GM19023 (cell line): ENCODE data around the gene NDST4.

ENCODE experiments used
- ATAC-seq: cut with Tn5 transposase; IDR thresholded peaks from one replicate; pipeline ENCODE4 v1.9.1; 2021; ENCODE audit warnings: mild to moderate bottlenecking, moderate library complexity; ENCODE audit not compliant: unreplicated experiment

The NDST4 gene

DNA sequence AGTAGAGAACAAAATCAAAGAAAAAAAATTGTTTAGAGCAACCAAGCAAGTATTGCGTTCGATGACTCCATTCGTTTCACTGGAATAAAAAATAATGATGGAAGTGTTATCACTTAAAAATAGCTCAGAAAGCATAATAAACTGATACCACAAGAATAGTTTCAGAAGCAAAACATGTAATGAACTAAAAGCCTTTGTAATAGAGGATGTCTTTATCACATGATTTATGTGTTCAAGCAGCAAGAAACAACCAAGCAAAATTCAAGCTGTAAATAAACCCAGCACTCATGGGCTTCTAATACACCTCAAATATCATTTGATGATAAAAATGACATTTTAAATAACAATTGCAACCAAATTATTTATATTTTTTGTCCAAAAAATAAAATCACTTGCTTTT, 192.2 kb downstream of the NDST4 start:
- ATAC-seq, result no peak

DNA sequence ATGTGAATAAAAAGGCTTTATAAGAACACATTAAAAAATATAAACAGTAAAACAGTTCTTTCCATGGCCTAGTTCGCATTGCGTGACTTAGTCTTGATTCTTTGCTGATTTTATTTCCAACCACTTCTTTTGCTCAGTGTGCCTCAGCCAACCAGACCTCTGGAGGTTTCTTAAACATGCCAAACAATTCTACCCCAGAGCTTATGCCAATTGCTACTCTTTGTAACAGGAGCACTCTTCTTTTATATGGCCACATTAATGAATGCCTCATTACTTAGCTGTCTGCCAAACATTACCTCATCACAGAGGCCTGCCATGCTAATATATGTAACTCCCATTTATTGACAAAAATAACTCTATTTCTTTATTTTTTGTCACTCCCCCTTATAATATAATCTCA, 202.3 kb downstream of the NDST4 start:
- ATAC-seq, result no peak

DNA sequence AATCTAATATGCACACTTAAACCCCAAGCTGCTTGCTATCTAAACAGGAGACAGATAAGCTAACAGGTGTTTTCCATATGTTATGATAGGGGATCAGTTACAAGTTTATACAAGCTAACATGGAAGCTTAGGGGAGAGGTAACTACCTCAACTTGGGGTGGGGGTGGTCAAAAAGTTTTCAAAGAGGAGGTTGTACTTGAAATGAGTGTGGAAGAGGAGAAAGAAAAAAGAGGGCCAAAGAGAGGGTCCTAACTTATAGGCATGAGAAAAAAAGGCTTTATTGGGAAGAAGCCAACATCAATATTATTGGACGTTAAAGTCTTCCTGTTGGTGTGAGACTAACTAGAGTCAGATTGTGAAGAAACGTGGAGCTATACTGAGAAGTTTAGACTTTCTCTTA, 205.9 kb downstream of the NDST4 start:
- no peak for ATAC-seq

DNA sequence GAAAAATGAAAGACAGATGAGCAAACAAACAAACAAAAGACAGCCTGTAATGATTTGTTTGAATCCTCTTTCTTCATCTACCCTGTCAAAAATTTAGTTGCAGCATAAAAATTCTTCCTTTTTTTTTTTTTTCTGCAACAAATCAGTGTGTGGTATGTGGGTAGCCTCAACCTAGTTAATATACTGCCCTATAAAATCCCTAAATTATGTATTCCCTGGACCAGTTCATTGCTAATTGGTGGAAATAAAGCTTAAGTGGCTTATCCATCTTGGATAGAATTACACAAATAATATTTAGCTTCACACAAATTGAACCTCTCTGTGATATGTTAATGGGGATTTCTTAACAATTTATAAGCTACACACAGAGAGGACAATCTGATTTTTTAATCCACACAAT, 208.4 kb downstream of the NDST4 start:
- ATAC-seq, result no peak

DNA sequence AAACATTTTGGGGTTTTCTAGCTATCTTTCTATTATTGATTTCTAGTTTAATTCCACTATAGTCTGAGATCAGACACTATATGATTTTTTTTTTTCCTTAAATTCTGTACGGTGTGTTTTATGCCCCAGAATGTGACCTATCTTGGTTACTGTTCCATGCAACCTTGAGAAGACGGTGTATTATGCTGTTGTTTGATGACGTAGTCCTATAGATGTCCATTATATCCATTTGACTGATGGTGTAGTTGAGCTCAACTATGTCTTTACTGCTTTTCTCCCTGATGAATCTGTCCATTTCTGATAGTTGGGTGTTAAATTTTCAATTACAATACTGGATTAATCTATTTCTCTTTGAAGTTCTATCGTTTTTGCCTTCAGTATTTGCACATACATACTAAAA, 212.5 kb downstream of the NDST4 start:
- no peak for ATAC-seq

DNA sequence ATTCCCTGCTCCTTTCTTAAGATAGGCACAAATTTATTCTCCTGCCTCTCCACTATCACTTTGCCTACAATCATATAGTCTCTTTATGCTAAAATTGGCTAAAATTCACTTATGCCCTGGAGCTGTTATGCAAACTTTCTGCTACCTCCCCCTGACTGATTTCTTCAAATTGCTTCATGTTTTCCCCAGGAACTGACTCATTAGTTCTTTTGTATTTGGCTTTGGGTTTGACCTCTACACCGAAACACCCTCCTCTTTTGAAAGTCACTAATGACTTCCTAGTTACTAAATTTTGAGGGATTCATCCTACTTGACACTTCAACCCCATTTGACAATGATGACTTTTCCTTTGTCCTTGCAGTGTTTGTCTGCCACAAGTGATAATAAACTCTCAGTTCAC, 222.6 kb downstream of the NDST4 start:
- no peak for ATAC-seq

DNA sequence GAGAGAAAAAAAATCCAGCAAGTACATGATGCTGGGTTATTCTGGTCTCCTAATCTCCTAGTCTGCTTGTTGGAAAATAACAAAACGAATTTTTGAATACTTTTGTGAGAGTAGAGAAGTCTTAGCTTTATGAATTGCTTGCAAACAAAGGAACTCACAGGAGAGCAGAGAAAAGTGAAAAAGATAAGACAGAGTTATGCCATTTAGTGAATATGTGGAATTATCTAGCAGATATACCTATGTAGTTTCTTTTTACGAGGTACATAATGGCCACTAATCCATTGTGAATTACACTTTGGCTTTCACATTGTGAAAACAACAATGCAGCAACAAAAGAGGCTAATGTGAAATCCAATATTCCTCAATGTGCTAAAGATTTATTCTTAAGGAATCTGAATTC, 226.7 kb downstream of the NDST4 start:
- no peak for ATAC-seq

DNA sequence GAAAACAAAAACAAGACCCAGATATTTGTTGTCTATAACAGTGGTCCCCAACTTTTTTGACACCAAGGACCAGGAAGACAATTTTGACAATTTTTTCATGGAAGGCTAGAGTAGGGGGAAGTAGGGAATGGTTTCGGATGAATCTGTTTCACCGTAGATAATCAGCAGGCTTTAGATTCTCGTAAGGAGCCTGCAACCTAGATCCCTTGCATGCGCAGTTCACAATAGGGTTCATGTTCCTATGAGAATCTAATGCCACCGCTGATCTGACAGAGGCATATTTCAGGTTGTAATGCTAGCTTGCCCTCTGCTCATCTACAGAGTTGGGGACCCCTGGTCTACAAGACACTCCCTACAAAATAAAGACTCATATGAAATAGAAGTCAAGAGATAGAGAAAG, 229.8 kb downstream of the NDST4 start:
- no peak for ATAC-seq

DNA sequence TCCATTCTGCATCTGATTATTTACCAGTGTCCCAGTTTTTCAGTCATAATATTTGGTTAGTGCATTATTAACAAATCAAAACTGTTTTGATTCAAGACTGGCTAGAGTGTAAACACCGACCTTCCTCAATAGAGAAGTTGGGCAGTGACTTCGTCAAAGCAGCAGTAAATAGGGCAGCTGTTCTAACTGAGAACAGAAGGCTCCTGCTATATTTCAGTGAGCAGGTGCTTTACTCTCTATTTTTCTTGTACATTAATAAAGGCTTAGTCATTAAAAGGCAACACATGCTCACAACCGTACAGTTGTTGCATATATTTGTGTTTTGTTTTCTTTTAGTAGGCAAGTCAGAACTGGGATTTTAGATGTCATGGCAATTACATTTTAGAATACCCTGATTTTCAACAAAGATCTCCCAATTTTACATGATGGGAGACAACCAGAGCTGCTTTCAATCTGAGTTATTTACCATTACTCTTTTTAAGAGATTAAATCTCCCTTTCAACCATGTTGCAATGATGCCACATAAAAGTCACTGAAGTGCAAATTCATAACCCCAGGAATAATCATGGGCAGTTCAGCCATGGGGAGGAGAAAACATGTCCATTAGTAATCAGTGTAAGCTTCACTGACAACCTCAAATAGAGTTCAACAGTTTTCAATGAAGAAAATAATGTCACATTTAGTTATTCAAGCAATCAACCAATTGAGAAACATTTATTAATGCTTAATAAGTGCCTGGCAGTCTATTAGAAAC, 233.3 kb downstream of the NDST4 start:
- ATAC-seq, result no peak

DNA sequence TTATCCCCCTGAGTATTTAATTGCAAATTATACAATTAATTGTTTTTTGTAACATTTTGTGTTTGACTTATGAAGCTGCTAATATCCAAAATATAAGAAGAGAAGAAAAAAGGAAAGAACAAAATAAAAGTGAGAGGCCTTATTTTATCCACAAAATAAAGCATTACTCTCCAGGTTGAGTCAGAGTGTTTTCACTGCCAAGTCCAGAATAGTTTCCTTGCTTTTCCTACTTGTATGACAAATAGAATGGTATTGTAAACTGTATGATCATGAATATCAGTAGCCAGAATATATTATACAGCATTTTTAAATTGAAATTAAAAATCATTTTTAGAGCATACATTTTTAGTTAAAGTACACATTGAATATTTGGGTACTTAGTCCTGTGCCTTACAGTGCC, 237.8 kb downstream of the NDST4 start:
- ATAC-seq, result no peak

DNA sequence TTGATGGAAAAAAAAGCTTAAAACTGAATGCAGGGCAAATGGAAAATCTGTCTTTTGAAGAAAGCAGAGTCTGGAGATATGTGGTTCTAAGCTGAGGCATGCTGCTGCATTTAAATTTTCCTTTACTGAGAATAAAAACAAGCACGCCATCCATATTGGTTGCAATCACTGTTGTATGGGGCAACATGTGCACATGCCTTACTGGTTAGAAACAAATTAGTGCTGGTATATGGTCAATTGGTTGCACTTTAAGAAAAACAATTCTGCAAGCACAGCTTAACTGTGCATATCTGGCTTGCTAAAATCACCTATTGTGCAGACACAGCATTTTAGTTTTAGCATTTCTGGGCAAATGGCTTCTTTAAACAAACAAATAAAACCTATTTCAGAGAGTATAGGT, 239.1 kb downstream of the NDST4 start:
- ATAC-seq, result no peak

DNA sequence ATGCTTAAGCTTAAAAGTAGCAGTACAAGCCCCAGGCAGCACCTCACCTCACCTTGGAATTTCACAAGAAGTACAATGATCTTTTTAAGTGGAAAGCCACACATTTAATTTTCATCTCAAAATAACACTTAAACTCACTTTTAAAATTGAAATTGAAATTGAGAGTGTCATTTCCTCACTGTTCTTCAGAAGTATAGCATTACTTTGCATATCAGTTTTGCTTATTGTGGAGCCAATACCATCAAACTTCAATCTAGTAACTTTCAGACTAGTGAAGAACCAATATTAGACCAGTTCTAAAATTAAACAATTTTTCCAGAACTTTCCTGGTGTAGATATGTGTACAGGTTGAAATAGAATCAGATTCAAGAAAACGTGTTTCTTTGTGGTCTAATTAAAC, 242.4 kb downstream of the NDST4 start:
- no peak for ATAC-seq

DNA sequence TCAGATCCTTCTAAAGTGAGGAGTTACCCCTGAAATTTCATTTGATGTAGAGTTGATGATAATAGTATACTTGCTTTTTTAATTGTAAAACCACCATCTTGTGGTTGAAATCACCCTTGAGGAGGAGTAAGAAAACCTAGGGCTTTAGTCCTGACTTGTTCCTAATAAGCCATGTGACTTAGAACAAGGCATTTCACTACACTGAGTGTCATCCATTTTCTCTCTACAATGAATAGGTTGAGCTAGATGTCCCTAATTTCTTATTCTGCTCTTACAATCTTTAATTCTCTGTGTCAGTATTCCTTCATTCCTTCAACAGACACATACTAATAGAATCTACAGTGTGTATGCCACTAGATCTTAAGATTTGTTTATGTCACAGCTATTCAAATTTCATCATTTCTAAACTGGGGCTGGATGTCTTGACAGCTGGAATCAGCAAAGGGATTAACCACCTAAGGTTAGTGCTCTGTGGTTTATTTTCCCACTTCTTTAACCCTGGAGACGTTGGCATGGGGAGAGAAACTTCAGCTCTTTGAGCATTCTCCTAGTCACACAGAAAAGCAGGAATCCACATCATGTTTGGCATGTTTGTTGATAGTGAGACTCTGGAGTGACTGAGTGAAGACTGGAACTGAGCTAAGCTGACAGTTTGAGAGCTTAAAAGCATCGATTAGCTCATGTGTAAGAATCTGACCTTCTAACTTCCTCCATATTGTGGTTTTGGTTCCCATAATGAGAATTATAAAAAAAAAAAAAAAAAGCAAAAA, 246.3 kb downstream of the NDST4 start:
- ATAC-seq, result no peak

DNA sequence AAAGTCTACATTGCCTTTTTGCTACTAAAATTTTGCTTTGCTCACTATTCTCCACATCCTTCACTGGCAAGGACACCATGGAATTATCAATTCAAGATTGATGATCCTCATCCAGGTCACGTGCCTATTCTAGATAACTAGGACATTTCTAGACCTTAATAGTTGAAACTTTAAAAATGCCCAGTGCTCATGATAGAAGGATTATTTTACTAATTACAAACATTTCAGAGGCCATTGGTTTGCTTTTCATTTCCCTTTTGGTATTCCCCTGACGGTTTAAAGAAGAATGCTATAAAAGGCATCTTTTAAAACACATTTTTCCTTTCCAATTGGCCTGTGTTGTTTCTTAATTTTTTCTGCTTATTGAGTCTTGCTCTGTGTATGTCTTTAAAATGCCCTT, 249.4 kb downstream of the NDST4 start:
- ATAC-seq, result no peak

DNA sequence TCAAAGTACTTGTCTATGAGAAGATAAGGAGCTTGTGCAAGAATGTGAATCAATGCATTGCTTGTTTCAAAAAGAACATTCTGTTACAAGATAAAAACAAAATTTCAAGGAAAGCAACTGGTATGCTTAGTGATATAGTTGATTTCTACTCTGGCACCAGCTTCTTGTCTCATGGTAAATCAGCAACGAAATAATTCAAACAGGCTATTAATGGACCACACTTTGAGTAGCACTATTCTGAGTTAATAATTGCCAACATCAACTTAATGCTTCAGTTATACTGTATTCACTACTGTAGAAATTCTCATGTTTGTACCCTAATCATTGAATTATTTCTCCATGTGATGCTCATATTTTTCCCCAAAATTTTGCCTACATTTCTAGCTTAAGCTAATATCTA, 252.6 kb downstream of the NDST4 start:
- no peak for ATAC-seq

DNA sequence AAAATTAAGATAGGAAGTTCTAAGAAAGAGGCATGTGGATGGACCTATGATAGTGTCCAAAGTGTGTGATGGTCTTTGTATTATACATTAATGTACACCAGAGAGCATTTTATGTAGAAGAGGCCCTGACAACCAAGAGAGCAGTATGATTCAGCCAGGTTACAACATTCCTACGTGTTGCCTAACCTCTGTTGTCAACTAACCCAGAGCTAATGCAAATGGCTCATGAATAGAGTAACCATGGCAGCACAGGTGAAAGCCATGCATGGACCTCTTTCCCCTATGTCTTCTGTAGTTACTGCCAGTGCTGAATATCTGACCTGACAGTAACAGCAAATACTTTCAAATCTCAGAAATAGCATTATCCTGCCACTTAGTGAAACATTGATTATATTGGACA, 255.6 kb downstream of the NDST4 start:
- no peak for ATAC-seq

DNA sequence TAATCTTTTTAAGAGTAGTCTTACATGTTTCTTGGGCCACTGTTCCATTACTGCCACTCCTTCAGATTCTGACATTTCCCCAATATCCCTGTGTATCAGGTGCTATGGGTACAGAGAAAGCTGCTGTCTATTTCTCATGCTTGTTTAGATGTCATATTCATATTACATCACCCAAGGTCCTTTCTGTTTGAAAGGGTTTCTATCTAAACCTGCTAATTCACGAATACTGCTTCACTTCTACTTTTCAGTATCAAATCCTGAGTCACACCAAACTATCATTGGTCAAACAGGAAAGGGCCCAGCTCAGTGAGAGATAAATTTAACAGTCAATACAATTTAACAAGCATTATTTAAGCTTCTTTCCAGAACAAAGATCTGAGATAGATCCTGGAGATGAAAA, 273.4 kb downstream of the NDST4 start:
- no peak for ATAC-seq

DNA sequence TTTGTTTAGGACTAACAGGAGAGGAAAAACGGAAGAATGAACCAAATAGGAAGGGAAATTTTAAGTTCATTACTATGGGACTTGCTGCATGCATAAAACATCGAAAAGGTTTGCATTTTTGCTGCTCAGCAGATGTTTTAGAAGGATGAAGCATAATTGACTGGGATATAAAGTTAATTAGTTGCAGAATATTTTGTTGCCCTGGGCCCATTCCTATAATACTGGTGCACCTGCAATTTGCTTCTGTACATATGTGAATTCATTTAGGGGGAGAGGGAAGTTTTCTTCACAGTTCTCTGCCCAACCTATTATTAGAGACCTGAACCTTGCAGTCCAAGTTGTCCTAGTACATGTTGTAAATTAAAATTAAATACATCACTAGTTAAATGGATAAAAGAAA, 282.8 kb downstream of the NDST4 start:
- ATAC-seq, result no peak

DNA sequence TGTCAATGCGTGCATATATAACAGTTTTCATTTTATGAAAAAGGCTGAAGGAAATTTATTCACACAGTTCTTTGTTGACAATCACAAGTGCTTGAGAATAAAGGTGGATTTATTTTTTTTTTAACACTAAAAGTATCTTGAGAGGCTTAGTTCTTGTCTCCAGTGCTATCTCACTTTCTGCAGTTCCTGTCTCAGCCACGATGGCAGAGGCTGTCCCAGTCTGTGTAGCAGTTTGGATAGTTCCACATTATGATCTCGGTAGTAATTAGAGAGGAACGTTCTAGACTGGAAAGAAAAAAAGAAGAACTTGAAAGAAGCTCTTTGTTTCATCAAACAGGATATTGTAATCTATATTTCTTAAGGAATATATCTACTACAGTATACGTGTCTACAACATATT, 285.8 kb downstream of the NDST4 start:
- ATAC-seq, result no peak

DNA sequence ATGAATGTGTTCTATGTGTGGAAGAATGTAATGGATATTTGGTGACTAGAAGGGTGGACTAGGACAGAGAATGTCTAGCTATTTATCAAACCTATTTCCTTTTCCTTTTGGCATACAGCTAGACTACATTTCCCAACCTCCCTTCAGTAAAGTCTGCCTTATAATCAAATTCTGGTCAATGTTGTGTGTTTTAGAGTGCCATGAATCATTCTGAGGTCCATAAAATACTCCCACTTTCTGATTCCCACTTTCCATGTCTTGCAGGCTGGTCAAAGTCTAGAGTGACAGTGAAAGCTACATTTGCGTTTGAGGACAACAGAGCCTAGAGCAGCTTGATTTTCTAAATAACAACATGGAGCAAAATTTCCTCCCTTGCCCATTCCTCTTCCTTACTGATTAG, 297.7 kb downstream of the NDST4 start:
- no peak for ATAC-seq

DNA sequence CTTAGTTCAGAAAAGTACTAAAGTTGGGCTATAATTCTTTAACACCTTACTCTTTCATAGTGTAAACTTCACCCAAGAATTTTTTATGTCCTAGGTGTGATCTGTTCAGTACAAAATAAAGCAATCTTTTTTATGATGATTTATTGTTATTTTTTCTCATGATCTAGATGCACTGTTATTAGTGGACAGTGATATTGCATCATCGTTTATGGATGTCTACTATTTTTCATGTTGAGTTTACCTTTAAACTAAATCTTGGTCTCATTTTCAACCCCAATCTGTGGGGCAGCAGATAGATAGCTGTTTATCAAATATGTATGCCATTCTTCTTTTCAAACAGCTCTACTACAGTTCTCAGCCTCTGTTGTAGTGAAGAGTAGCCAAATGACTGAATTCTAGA, 299.5 kb downstream of the NDST4 start:
- ATAC-seq, result no peak

DNA sequence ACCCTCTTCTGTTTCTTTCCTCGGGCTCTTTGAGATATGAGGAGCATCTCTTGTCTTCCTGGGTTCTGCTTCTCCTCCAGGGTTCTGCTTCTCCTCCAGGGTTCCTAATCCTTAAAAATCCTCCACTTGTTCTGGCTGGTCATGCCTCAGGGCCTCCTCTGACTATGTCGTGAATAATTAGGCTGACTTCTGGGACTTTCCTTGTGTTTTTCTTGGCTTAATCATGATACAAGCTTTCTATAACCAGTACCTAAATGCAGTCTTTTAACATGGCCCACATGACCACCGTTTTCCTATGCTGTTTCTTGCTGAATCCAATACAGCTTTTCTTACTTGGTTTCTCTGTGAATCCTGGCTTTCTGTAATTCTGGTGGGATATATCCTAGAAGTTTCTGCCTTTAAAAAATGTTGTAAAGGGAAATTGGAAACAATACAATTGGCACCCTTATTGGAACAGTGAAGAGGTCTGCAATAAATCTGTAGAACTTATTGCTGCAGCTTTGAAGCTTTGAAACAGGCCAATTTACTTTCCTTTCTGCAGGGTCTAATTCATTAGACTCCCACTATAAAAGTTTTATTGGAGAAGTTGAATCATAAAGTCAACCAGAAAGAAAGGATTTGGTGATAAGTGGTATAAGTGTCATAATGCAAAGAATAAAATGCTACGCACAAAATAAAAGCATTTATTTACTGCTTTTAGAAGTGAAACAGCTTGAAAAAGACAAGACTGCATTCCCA, 301.7 kb downstream of the NDST4 start:
- ATAC-seq, result no peak
